ENCODE results near the gene PIK3C2B. TPM values are rescaled to one million over a fixed set of nuclear protein-coding genes. Genes with fewer than 3 reads are reported as not detected.

Gene PIK3C2B
- total RNA-seq (10 to 100 TPM; 33.4 to 44.1 (median 36.0) TPM), total RNA-seq (10.5 to 61.3 (median 37.8) reads per million in 29 experiments)
- total RNA-seq (2013), result 16.4 TPM

- peak within 1 kb of the TSS; percentile 96 for H3K27ac Mint-ChIP-seq
- ChIA-PET POLR2A (interaction anchor here (0.5 to 2.0 kb wide), 8 partner anchors 8 to 96 kb away, joined by 3 to 5 read pairs (median 4); partner anchors contain the start of gene MDM4 (in 1 of the 2)), CTCF (interaction anchor here (0.5 to 3.0 kb wide), 18 partner anchors 8 to 313 kb away, joined by 3 to 23 read pairs (median 4); partner anchors contain the start of gene MDM4 (in 1 of the 2))
- DNase-seq, result peak; percentile 42 to 79 (median 60)
- H3K9me3 ChIP-seq, result no peaks in the 10 kb centered on the region
- peaks cover 31 to 43% of the 10 kb centered on the region in 2 experiments for H3K4me1 ChIP-seq (ENCODE audit: control insufficient read depth in 1 of 2, extremely low read depth in 1 of 2, insufficient read depth in 2 of 2, low read length in 2 of 2)
- H3K4me3 Mint-ChIP-seq, result peak within 1 kb of the TSS; percentile 89 to 95 (median 91)
- H3K27me3 ChIP-seq (replicated peaks in 1 of 2; ENCODE audit: control insufficient read depth in 2 of 2, extremely low read depth in 1 of 2, insufficient read depth in 2 of 2, low read length in 1 of 2), result no peaks in the 10 kb centered on the region
- H3K27ac ChIP-seq (ENCODE audit: low read length), result peak within 1 kb of the TSS; percentile 74
- H3K9me3 Mint-ChIP-seq, result no peaks in the 10 kb centered on the region
- H3K36me3 ChIP-seq (ENCODE audit: control insufficient read depth in 2 of 2, extremely low read depth in 1 of 2, insufficient read depth in 1 of 2, low read length in 1 of 2), result peaks cover 0 to 9% of the 10 kb centered on the region in 2 donors
- H3K4me3 ChIP-seq (ENCODE audit: control insufficient read depth in 1 of 2, extremely low read depth in 1 of 2, low read length in 1 of 2), result peak within 1 kb of the TSS; percentile 78 to 92
- peak; percentile 71 to 82 (median 78) for ATAC-seq (replicated peaks in 1 of 4)
- H3K27me3 Mint-ChIP-seq, result no peaks in the 10 kb centered on the region
- WGBS (ENCODE audit: insufficient coverage), result under 1% methylated on average over 48 of the region's 69 CpGs
- peaks cover 11% of the 10 kb centered on the region for H3K36me3 Mint-ChIP-seq
- peaks cover 54 to 78% (median 66%) of the 10 kb centered on the region in 3 donors for H3K4me1 Mint-ChIP-seq
Observed at GRCh38 chr1:204494281-204495077, at the start of gene PIK3C2B. Gene PIK3C2B, minus strand, starts transcription at chr1:204494805. Its CDS starts 25,003 bp downstream, at chr1:204469802.

GRCh38 chr1:204544321-204544720 is 49.7 kb upstream of the PIK3C2B start:
- ATAC-seq (replicated peaks in 1 of 4) (peak; percentile 91 to 97 (median 97)), DNase-seq (peak in 5 of 35 experiments; percentile 9 to 68 (median 14))
- Mint-ChIP-seq H3K9me3 (no peaks in the 10 kb centered on the region), H3K27ac (peak overlapping the region; percentile 73 to 85), H3K4me1 (peaks cover 61 to 71% (median 61%) of the 10 kb centered on the region in 3 donors), H3K4me3 (peak overlapping the region; percentile 13 to 36 (median 31)), H3K27me3 (no peaks in the 10 kb centered on the region), H3K36me3 (peaks cover 80% of the 10 kb centered on the region)
- peaks cover 18 to 83% of the 10 kb centered on the region in 2 donors for H3K36me3 ChIP-seq (ENCODE audit: control insufficient read depth in 2 of 2, extremely low read depth in 1 of 2, insufficient read depth in 1 of 2, low read length in 1 of 2)
- H3K27ac ChIP-seq (ENCODE audit: low read length), result peak overlapping the region; percentile 85
- H3K4me3 ChIP-seq (ENCODE audit: control insufficient read depth in 1 of 2, extremely low read depth in 1 of 2, low read length in 1 of 2), result no peak overlapping the region
- H3K4me1 ChIP-seq (ENCODE audit: control insufficient read depth in 1 of 2, extremely low read depth in 1 of 2, insufficient read depth in 2 of 2, low read length in 2 of 2), result peaks cover 27 to 28% of the 10 kb centered on the region in 2 experiments
- H3K9me3 ChIP-seq, result no peaks in the 10 kb centered on the region
- 8% methylated on average over 2 of the region's 2 CpGs for WGBS (ENCODE audit: insufficient coverage)
- ChIA-PET CTCF (interaction anchor here (0.5 to 2.6 kb wide), 8 partner anchors 18 to 792 kb away, joined by 3 to 8 read pairs (median 4); no protein-coding TSS in a partner anchor), POLR2A (interaction anchor here (0.5 to 2.5 kb wide), 7 partner anchors 17 to 50 kb away, joined by 3 to 8 read pairs (median 5); partner anchors contain the start of gene MDM4 (in 1 of the 2))
- H3K27me3 ChIP-seq (replicated peaks in 1 of 2; ENCODE audit: control insufficient read depth in 2 of 2, extremely low read depth in 1 of 2, insufficient read depth in 2 of 2, low read length in 1 of 2), result no peaks in the 10 kb centered on the region

GRCh38 chr1:204541626-204542025 is 47.0 kb upstream of the PIK3C2B start:
- no peaks in the 10 kb centered on the region for H3K9me3 ChIP-seq
- WGBS (ENCODE audit: insufficient coverage), result no CpG with 5 or more reads among the region's 2 CpGs
- Mint-ChIP-seq H3K36me3 (peaks cover 64% of the 10 kb centered on the region), H3K27me3 (no peaks in the 10 kb centered on the region), H3K9me3 (no peaks in the 10 kb centered on the region), H3K4me3 (no peak overlapping the region), H3K4me1 (peaks cover 57 to 62% (median 59%) of the 10 kb centered on the region in 3 donors), H3K27ac (peak overlapping the region; percentile 44 to 73)
- H3K36me3 ChIP-seq (ENCODE audit: control insufficient read depth in 2 of 2, extremely low read depth in 1 of 2, insufficient read depth in 1 of 2, low read length in 1 of 2), result peaks cover 16 to 83% of the 10 kb centered on the region in 2 donors
- H3K4me1 ChIP-seq (ENCODE audit: control insufficient read depth in 1 of 2, extremely low read depth in 1 of 2, insufficient read depth in 2 of 2, low read length in 2 of 2), result peaks cover 27 to 28% of the 10 kb centered on the region in 2 experiments
- ATAC-seq (replicated peaks in 1 of 4) (no peak), DNase-seq (no peak)
- ChIA-PET POLR2A (interaction anchor here in 1 of 2 donors (0.7 kb wide), 1 partner anchor 28 kb away, joined by 3 read pairs; no protein-coding TSS in a partner anchor), CTCF (interaction anchor here in 1 of 2 donors (0.7 kb wide), 1 partner anchor 10 kb away, joined by 5 read pairs; no protein-coding TSS in a partner anchor)
- no peak overlapping the region for H3K27ac ChIP-seq (ENCODE audit: low read length)
- H3K4me3 ChIP-seq (ENCODE audit: control insufficient read depth in 1 of 2, extremely low read depth in 1 of 2, low read length in 1 of 2), result no peak overlapping the region
- no peaks in the 10 kb centered on the region for H3K27me3 ChIP-seq (replicated peaks in 1 of 2; ENCODE audit: control insufficient read depth in 2 of 2, extremely low read depth in 1 of 2, insufficient read depth in 2 of 2, low read length in 1 of 2)

- ChIA-PET POLR2A (interaction anchor here in 1 of 2 donors (0.6 kb wide), 1 partner anchor 24 kb away, joined by 7 read pairs; no protein-coding TSS in a partner anchor), CTCF (interaction anchor here in 1 of 2 donors (0.6 kb wide), 1 partner anchor 26 kb away, joined by 3 read pairs; no protein-coding TSS in a partner anchor)
Observed at GRCh38 chr1:204532832-204533231, 38.2 kb upstream of the PIK3C2B start.

GRCh38 chr1:204530932-204531331 is 36.3 kb upstream of the PIK3C2B start:
- CTCF ChIA-PET, result no interaction called here
- no peak overlapping the region for H3K27ac ChIP-seq (ENCODE audit: low read length)
- no peaks in the 10 kb centered on the region for H3K27me3 ChIP-seq (replicated peaks in 1 of 2; ENCODE audit: control insufficient read depth in 2 of 2, extremely low read depth in 1 of 2, insufficient read depth in 2 of 2, low read length in 1 of 2)

More at GRCh38 chr1:204532832-204533231, 38.2 kb upstream of the PIK3C2B start:
- DNase-seq (no peak), ATAC-seq (replicated peaks in 1 of 4) (no peak)
- Histone ChIP-seq H3K36me3 (ENCODE audit: control insufficient read depth in 2 of 2, extremely low read depth in 1 of 2, insufficient read depth in 1 of 2, low read length in 1 of 2) (peaks cover 14 to 85% of the 10 kb centered on the region in 2 donors), H3K9me3 (no peaks in the 10 kb centered on the region), H3K27ac (ENCODE audit: low read length) (no peak overlapping the region), H3K4me1 (ENCODE audit: control insufficient read depth in 1 of 2, extremely low read depth in 1 of 2, insufficient read depth in 2 of 2, low read length in 2 of 2) (peaks cover 0 to 8% of the 10 kb centered on the region in 2 experiments), H3K4me3 (ENCODE audit: control insufficient read depth in 1 of 2, extremely low read depth in 1 of 2, low read length in 1 of 2) (no peak overlapping the region), H3K27me3 (replicated peaks in 1 of 2; ENCODE audit: control insufficient read depth in 2 of 2, extremely low read depth in 1 of 2, insufficient read depth in 2 of 2, low read length in 1 of 2) (no peaks in the 10 kb centered on the region)
- Mint-ChIP-seq H3K9me3 (no peaks in the 10 kb centered on the region), H3K4me3 (no peak overlapping the region), H3K4me1 (peaks cover 21 to 35% (median 33%) of the 10 kb centered on the region in 3 donors), H3K27ac (peak overlapping the region in 1 of 2 donors; percentile 54), H3K27me3 (no peaks in the 10 kb centered on the region), H3K36me3 (peaks cover 50% of the 10 kb centered on the region)

More at GRCh38 chr1:204530932-204531331, 36.3 kb upstream of the PIK3C2B start:
- Histone ChIP-seq H3K4me3 (ENCODE audit: control insufficient read depth in 1 of 2, extremely low read depth in 1 of 2, low read length in 1 of 2) (no peak overlapping the region), H3K9me3 (no peaks in the 10 kb centered on the region), H3K36me3 (ENCODE audit: control insufficient read depth in 2 of 2, extremely low read depth in 1 of 2, insufficient read depth in 1 of 2, low read length in 1 of 2) (peaks cover 14 to 85% of the 10 kb centered on the region in 2 donors), H3K4me1 (ENCODE audit: control insufficient read depth in 1 of 2, extremely low read depth in 1 of 2, insufficient read depth in 2 of 2, low read length in 2 of 2) (peaks cover 4 to 19% of the 10 kb centered on the region in 2 experiments)
- peaks cover 27 to 36% (median 33%) of the 10 kb centered on the region in 3 donors for H3K4me1 Mint-ChIP-seq
- H3K36me3 Mint-ChIP-seq, result peaks cover 52% of the 10 kb centered on the region
- no peak for DNase-seq
- H3K4me3 Mint-ChIP-seq, result no peak overlapping the region
- H3K27ac Mint-ChIP-seq, result peak overlapping the region; percentile 11 to 50
- POLR2A ChIA-PET, result interaction anchor here in 1 of 2 donors (0.8 kb wide), 1 partner anchor 1253 kb away, joined by 3 read pairs; no protein-coding TSS in a partner anchor
- no peak for ATAC-seq (replicated peaks in 1 of 4)
- H3K9me3 Mint-ChIP-seq, result no peaks in the 10 kb centered on the region
- no CpG with 5 or more reads among the region's 1 CpG for WGBS (ENCODE audit: insufficient coverage)
- no peaks in the 10 kb centered on the region for H3K27me3 Mint-ChIP-seq
